ENCODE results near the gene CDH16. TPM values are rescaled to one million over a fixed set of nuclear protein-coding genes. Genes with fewer than 3 reads are reported as not detected.

The CDH16 gene
- 2.2 to 2.6 TPM (median 2.6 TPM) in 5 replicates for total RNA-seq (2022; extraction: Qiagen RNA extraction; ENCODE audit: low read depth)

DNA sequence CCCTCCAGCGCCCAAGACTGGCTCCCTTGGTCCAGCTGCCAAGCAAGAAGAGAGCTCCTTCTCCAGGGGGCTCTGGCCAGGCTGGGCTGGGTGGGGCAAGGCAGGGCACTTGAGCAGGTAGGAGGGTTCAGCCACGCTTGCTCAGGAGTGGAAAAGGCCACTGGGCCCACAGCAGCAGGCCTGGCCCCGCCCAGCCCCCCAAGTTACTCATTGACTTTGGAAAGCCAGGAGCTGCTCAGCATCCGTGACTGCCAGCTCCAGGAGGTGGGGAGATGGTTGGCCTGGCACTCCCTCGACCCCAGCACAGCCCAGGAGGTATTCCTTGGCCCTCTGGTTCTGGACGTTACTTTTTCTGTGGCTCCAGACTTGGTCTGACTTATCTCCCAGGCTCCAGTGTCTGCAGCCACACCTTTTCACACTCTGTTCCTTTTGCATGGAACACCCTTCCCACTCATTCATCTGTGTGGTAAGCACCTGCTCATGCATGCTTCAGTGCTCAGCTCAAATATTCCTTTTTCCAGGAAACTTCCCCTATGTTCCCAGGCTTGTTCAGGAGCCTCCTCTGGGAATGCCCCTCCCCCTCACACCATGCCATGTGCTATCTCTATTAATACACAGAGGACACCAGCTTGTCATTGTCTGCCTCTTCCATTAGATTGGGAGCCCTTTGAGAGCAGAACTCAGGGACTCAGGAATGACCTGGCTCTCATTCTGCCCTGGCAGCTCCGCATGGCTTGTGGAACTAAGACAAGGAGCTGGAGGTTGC lies at the start of gene CDH16:
CDH16 (minus strand) TSS at position 83 of the 766 bp plus-strand sequence. CDS start 820 bp downstream, outside the sequence.

DNA sequence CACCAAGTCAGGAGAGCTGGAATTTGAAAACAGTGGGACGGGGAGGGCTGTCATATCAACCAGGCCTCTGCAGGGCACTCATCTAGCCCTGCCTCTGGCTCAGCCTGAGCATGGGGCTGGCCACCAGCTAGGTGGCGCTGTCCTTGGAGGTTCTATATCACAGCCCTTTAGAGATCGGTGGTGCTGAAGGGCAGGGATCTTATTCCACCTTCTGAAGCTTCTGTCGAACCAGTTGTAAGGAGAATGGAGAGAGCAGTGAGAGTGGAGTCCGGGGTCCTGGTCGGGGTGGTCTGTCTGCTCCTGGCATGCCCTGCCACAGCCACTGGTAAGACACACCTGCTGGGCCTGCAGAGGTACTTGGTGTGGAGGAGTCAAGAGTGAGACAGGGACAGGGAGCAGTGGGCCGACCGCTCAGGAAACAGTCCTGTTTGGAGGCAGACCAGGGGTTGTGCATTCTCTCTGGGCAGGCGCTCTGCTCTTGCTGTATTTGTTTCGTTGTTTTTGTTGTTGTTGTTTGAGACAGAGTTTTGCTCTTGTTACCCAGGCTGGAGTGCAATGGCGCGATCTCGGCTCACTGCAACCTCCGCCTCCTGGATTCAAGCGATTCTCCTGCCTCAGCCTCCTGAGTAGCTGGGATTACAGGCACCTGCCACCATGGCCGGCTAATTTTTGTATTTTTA lies 42.5 kb upstream of the CDH16 start, which contains the start of gene CES3:
CES3 (plus strand) TSS at position 202 of the 680 bp plus-strand sequence; CDS start at position 244, 42 bp downstream.

GRCh38 chr16:66935314-66936011 lies 16.8 kb upstream of the CDH16 start, which contains the start of gene CES2:
CES2 (plus strand) TSS chr16:66935516; CDS start chr16:66935636, 120 bp downstream.

GRCh38 chr16:66934138-66934838 lies 15.6 kb upstream of the CDH16 start, which contains the start of gene CIAO2B:
CIAO2B (minus strand) TSS chr16:66934402; CDS start chr16:66934364, 38 bp downstream.

DNA sequence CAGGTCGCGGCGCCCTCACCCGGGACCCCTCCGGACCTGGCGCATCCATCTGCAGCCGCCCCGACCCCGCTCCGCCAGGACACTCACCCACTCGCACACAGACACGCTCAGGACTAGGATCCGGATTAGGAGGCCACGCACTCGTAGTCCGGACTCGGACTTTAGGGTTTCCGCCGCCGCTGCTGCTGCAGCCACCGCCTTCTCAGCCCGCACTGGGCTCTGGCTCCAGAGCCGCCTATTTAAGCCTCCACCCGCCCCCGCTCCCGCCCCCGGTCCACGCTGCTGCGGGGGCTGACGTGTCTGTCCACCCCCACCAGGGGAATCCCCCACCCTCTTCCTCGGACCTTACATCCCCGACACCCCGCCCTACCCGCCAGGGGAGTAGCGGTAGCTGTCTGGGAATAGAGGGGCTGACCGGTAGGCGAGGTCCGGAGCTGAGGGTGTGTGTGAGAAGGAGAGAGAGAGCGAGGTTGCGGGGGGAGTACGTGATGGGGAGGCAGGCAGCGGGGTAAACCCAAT lies 6.7 kb upstream of the CDH16 start, which contains the start of gene RRAD:
RRAD (minus strand) TSS at position 214 of the 519 bp plus-strand sequence. CDS start 356 bp downstream, outside the sequence.

DNA sequence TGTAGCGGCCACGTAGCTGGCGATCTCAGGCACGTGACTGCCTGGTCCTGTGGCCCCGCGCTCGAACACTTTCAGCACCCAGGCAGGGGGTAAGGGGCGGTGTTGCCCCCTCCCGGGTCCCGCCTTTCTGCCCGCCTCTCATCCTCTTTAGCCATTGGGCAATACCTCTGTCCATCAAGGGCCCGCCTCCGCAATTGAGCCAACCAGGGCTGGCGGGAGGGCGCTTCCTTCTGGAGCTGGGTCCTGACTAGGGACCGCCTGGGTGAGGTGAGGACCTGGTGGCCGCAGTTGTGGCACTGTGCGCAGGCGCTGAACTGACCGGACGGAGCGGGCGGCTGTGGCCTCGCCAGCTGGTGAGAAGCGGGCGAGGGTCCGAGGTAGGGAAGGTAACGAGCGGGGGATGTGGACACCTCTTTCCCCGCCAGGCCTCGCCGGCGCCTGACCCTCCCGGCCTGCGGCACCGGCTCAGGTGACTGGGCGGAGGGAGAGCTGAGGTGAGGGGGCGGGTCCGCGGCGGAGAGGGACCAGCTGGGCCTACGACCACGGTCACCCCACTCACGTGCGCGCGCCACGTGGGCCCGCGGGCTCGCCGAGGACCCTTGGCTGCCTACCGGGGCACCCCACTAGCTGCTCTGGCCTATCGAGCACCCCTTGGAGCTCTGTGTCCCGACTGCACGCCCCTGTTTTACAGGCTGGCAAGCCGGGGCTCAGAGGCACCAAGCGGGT lies 38.2 kb downstream of the CDH16 start, which contains the start of gene PDP2:
PDP2 (plus strand) TSS at position 228 of the 726 bp plus-strand sequence. CDS start 3,770 bp downstream, outside the sequence.

Other genes with a start within 250 kb of the CDH16 start
- 21.4 to 37.1 TPM (median 32.7 TPM) in 5 replicates for gene CMTM4, start 222.1 kb downstream of the CDH16 start, total RNA-seq (2022; extraction: Qiagen RNA extraction; ENCODE audit: low read depth)
- gene DYNC1LI2, start 167.3 kb downstream of the CDH16 start, total RNA-seq (2022; extraction: Qiagen RNA extraction; ENCODE audit: low read depth): 36.7 to 58.9 TPM (median 55.7 TPM) in 5 replicates
- not detected in 5 replicates for gene TERB1, start 117.3 kb downstream of the CDH16 start, total RNA-seq (2022; extraction: Qiagen RNA extraction; ENCODE audit: low read depth)
- 55.9 to 74.8 TPM (median 66.5 TPM) in 5 replicates for gene NAE1, start 87.9 kb downstream of the CDH16 start, total RNA-seq (2022; extraction: Qiagen RNA extraction; ENCODE audit: low read depth)
- not detected in 5 replicates for gene CA7, start 74.5 kb downstream of the CDH16 start, total RNA-seq (2022; extraction: Qiagen RNA extraction; ENCODE audit: low read depth)
- 5.2 to 7.4 TPM (median 6.2 TPM) in 5 replicates for gene PDP2, start 38.4 kb downstream of the CDH16 start, total RNA-seq (2022; extraction: Qiagen RNA extraction; ENCODE audit: low read depth)
- gene RRAD, start 6.7 kb upstream of the CDH16 start, total RNA-seq (2022; extraction: Qiagen RNA extraction; ENCODE audit: low read depth): 19.1 to 31.3 TPM (median 25.8 TPM) in 5 replicates
- gene CIAO2B, start 15.5 kb upstream of the CDH16 start, total RNA-seq (2022; extraction: Qiagen RNA extraction; ENCODE audit: low read depth): 157 to 187 TPM (median 178 TPM) in 5 replicates
- 26.9 to 35.6 TPM (median 31.3 TPM) in 5 replicates for gene CES2, start 16.6 kb upstream of the CDH16 start, total RNA-seq (2022; extraction: Qiagen RNA extraction; ENCODE audit: low read depth)
- gene CES3, start 42.4 kb upstream of the CDH16 start, total RNA-seq (2022; extraction: Qiagen RNA extraction; ENCODE audit: low read depth): 1.8 to 2.5 TPM (median 2.3 TPM) in 5 replicates
- 1.8 to 2.7 TPM (median 2.0 TPM) in 5 replicates for gene CES4A, start 69.7 kb upstream of the CDH16 start, total RNA-seq (2022; extraction: Qiagen RNA extraction; ENCODE audit: low read depth)
- gene CBFB, start 110.3 kb upstream of the CDH16 start, total RNA-seq (2022; extraction: Qiagen RNA extraction; ENCODE audit: low read depth): 46.6 to 53.6 TPM (median 51.6 TPM) in 5 replicates
- gene PHAF1, start 191.1 kb upstream of the CDH16 start, total RNA-seq (2022; extraction: Qiagen RNA extraction; ENCODE audit: low read depth): 24.3 to 26.8 TPM (median 25.6 TPM) in 5 replicates
- gene B3GNT9, start 232.1 kb upstream of the CDH16 start, total RNA-seq (2022; extraction: Qiagen RNA extraction; ENCODE audit: low read depth): 7.7 to 9.5 TPM (median 9.0 TPM) in 5 replicates
- gene TRADD, start 241.0 kb upstream of the CDH16 start, total RNA-seq (2022; extraction: Qiagen RNA extraction; ENCODE audit: low read depth): 16.1 to 19.2 TPM (median 18.6 TPM) in 5 replicates
- 3.4 to 9.0 TPM (median 8.0 TPM) in 5 replicates for gene FBXL8, start 241.1 kb upstream of the CDH16 start, total RNA-seq (2022; extraction: Qiagen RNA extraction; ENCODE audit: low read depth)
- 11.9 to 16.5 TPM (median 13.2 TPM) in 5 replicates for gene HSF4, start 245.9 kb upstream of the CDH16 start, total RNA-seq (2022; extraction: Qiagen RNA extraction; ENCODE audit: low read depth)